GM10248 (cell line): ENCODE measurements around the gene COX6A2.

Source experiments
- CTCF ChIA-PET: fragments of 300-600 bp; sonication (Branson Sonifier 250); formaldehyde crosslinking; extraction: SDS; loops from one replicate; lab custom pipeline; 2021; ENCODE audit warnings: antibody characterized with exemption; lab: Yijun Ruan, JAX
- POLR2A ChIA-PET: fragments of 350-650 bp; sonication (Branson Sonifier 250); formaldehyde crosslinking; extraction: SDS; loops from one replicate; lab custom pipeline; 2020; ENCODE audit warnings: antibody characterized with exemption; lab: Yijun Ruan, JAX
- DNase-seq: peaks from one replicate; pipeline ENCODE4 v3.0.0; 2012; ENCODE audit errors: extremely low spot score
- CTCF ChIP-seq: IDR thresholded peaks from 2 replicates; pipeline ENCODE4 v1.5.1; 2012; ENCODE audit warnings: mild to moderate bottlenecking, low read depth; ENCODE audit errors: extremely low read depth, missing control alignments, control extremely low read depth

Gene COX6A2

DNA sequence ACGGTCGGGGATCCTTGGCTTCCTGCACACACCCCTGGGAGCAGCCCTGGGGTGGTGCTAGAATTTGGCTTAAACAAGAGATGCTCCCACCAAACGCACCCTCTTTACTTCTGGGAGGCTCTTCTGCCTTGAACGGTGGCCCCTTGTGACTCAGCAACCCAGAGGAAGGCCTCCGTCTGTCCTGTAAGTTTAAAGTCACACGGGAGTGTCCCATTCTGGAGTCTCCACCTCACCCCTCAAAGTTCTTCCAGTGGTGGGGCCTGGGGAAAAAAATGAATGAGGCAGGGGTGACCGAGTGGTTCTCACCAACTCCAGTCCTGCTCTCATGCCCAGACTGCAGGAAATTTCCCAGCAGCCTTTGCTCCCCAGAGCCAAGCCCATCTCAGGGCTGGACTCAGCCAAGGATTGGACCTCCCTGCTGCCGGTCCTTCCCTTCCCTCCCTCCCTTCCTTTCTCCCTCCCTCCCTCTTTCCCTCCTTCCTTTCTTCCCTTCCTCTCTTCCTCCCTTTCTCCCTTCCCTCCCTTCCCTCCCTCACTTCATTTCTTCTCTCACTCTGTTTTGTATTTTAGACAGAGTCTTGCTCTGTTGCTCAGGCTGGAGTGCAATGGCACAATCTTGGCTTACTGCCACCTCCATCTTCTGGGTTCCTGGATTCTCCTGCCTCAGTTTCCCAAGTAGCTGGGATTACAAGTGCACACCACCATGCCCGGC is 23.7 kb downstream of the COX6A2 start:
- DNase-seq = no peak
- TF ChIP-seq CTCF = no peak
- POLR2A ChIA-PET = interaction anchor here (0.6 kb wide), 1 partner anchor 77 kb away, joined by 3 read pairs; no protein-coding TSS in a partner anchor
- CTCF ChIA-PET = interaction anchor here (1.0 kb wide), 1 partner anchor 21 kb away, joined by 3 read pairs; no protein-coding TSS in a partner anchor

DNA sequence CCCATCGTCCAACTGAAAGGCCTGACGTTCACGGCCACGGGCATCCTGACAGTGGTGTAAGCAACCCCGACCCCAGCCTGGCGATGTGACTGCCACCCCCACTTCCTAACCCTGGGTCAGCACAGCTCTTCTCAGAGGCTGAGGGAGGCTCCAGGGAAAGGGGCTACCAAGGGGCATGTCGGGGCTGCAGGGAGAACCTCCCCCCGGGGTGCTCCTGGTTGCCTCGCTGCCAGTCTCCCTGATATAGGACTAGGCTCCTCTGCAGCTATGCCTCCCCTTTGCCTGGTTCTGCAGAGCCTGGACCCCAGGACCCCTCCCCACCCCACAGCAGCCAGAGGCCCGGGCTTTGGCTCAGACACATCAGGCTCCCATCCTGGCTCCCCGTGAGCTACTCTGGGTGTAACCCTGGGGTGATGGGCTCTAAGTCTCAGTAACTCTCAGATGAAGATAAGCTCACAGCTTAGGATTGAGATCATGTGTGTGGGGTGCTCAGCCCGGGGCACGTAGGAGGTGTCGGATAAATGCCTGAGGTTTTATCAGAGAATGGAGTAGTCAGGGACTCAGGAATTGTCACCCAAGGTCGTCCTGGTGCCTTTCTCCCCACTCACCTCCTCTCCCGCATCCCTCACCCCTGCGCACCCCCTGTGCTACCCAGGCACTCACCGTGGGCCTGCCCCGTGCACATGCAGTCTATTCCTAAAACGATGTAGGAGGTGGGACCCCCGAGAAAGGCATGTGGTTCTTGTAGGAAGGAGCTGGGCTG is 24.4 kb downstream of the COX6A2 start:
- TF ChIP-seq CTCF = no peak
- DNase-seq = no peak
- POLR2A ChIA-PET = interaction anchor here (0.6 kb wide), 1 partner anchor 76 kb away, joined by 3 read pairs; no protein-coding TSS in a partner anchor
- CTCF ChIA-PET = interaction anchor here (1.0 to 1.2 kb wide), 2 partner anchors 11 to 20 kb away, joined by 3 read pairs; no protein-coding TSS in a partner anchor

- CTCF ChIA-PET = interaction anchor here (0.7 to 1.2 kb wide), 4 partner anchors 10 to 29 kb away, joined by 3 read pairs; no protein-coding TSS in a partner anchor
- POLR2A ChIA-PET = no interaction called here
- no peak for TF ChIP-seq CTCF
- DNase-seq = no peak
Observed at GRCh38 chr16:31402687-31403086, 25.5 kb downstream of the COX6A2 start.

DNA sequence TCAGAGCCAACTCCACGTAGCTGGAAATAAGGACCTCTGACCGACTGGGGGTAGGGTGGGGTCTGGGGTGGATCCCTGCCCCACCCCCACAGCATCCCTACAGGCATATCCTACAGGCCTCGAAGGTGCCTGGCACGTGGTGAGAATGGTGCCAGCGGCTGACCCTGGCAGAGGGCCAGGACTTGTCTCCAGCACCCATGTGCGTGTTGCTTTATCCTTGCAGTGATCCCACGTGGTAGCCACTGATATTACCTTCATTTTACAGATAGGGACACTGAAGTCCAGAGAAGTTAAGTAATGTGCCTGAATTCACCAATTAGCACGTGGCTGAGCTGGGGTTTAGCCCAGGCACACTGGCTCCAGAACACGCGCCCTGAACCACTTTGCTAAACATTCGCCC is 26.7 kb downstream of the COX6A2 start:
- ChIA-PET CTCF (no interaction called here), POLR2A (no interaction called here)
- TF ChIP-seq CTCF = no peak
- DNase-seq = no peak

DNA sequence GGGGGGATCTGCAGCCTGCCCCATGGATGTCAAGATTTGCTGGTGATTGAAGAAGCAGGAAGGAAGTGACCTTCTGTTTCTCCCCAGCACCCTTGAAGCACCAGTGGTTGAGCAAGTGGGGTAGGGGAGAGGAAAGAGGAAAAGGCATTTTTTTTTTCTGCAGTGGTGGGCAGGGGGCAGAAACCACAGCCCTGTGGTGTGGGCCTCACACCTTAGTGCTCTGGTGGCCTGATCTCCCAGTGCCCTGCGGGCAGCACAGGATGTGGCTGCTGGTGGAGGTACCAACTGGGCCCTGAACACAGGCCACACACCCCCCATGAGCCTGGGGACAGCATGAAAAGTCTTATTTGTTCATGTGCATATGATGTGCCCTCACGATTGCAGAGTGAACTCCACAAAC is 28.0 kb downstream of the COX6A2 start:
- TF ChIP-seq CTCF = no peak
- CTCF ChIA-PET = interaction anchor here (2.3 kb wide), 1 partner anchor 18 kb away, joined by 10 read pairs; no protein-coding TSS in a partner anchor
- POLR2A ChIA-PET = no interaction called here

GRCh38 chr16:31397701-31398100 is 30.5 kb downstream of the COX6A2 start:
- POLR2A ChIA-PET = no interaction called here
- CTCF ChIA-PET = interaction anchor here (2.3 kb wide), 1 partner anchor 15 kb away, joined by 10 read pairs; no protein-coding TSS in a partner anchor
- TF ChIP-seq CTCF = no peak
- DNase-seq = no peak

More for the DNA sequence above, 28.0 kb downstream of the COX6A2 start:
- no peak for DNase-seq
